ENCODE data around the gene OR10A3. TPM values are rescaled to one million over a fixed set of nuclear protein-coding genes. Genes with fewer than 3 reads are reported as not detected.
A peak's percentile ranks its signal among the peaks of the same experiment; 100 is the strongest.
"Not testable (repeated sequence)": the region's sequence is repeated elsewhere in the genome, so short reads cannot be mapped to it uniquely, and the experiment has no call there.

Gene OR10A3, protein sequence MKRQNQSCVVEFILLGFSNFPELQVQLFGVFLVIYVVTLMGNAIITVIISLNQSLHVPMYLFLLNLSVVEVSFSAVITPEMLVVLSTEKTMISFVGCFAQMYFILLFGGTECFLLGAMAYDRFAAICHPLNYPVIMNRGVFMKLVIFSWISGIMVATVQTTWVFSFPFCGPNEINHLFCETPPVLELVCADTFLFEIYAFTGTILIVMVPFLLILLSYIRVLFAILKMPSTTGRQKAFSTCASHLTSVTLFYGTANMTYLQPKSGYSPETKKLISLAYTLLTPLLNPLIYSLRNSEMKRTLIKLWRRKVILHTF
- not detected for total RNA-seq
- long read RNA-seq = 0 reads

DNA sequence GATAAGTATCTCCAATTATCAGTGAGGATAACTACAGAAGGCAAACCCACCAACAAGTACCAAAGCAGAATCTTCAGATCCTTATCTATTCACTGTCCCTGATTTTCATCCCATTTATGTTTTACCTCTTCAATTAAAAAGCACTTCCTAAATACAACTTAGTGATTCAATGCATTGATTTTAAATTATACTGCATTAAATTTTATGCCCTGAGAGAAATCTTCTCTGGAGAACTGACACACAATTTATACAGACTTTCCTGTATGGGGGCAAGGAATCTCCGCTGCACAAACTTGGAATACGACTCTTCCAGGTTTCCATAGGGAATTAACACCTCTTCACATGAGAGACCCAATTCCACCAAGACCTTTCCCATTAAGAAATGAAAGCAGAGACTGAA lies at the start of gene OR10A3:
Gene OR10A3 (minus strand): TSS at position 101 of the 400 bp plus-strand sequence. CDS start 2,188 bp downstream, outside the sequence.
- intact Hi-C loops (cut with DNase I, micrococcal nuclease) = no loop called here
- no peak for DNase-seq
- ATAC-seq = no peak

DNA sequence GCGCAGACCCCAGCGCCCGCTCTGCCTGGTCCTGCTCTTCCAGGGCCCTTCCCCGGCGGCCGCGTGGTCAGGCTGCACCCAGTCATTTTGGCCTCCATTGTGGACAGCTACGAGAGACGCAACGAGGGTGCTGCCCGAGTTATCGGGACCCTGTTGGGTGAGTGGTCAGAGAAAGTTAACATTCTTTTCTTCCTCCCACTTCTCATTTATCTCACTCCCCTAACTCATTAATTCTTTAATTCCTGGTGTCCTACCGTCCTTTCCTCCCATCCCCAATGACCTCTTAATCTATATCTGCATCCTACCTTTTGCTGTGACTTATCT lies 46.0 kb upstream of the OR10A3 start:
- not testable (repeated sequence) for DNase-seq
- peak; percentile 20 for ATAC-seq
- intact Hi-C loops (cut with DNase I, micrococcal nuclease) = loop anchor here in 1 of 2 donors (2.0 kb wide), 1 partner anchor 95 kb away; no protein-coding TSS in a partner anchor

DNA sequence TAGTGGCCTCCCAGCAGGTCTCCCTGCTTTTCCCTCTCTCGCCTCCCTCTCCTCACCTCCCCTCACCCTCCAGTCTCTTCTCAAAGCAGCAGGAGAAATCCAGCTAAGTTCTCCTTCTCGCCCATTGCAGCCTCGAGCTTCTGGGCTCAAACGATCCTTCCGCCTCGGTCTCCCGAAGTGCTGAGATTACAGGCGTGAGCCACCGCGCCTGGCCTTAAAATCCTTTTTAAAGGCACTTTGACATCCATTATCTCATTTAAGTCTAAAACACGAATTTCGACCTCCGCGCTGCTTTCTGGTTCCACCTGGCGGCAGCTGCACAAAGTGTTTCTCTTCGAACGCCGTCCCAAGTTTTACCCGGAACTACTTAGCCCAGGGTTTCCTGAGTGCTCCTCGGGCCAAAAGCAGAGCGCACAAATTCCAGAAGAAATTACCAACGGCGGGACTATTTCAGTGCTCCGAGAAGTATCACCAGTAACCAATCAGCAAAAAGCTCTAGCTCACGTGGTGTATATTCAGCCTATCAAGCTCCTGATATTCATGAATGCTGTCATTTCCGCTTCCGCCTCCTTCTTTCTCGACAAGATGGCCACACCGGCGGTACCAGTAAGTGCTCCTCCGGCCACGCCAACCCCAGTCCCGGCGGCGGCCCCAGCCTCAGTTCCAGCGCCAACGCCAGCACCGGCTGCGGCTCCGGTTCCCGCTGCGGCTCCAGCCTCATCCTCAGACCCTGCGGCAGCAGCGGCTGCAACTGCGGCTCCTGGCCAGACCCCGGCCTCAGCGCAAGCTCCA lies 45.5 kb upstream of the OR10A3 start, which contains the start of gene EIF3F:
Gene EIF3F (plus strand): TSS at position 570 of the 792 bp plus-strand sequence. CDS start 16 bp downstream, at position 586.
- ATAC-seq (peak; percentile 99), DNase-seq (peak; percentile 86 to 91)
- intact Hi-C loops (cut with DNase I, micrococcal nuclease) = loop anchor here in 1 of 2 donors (2.0 kb wide), 1 partner anchor 94 kb away; no protein-coding TSS in a partner anchor

DNA sequence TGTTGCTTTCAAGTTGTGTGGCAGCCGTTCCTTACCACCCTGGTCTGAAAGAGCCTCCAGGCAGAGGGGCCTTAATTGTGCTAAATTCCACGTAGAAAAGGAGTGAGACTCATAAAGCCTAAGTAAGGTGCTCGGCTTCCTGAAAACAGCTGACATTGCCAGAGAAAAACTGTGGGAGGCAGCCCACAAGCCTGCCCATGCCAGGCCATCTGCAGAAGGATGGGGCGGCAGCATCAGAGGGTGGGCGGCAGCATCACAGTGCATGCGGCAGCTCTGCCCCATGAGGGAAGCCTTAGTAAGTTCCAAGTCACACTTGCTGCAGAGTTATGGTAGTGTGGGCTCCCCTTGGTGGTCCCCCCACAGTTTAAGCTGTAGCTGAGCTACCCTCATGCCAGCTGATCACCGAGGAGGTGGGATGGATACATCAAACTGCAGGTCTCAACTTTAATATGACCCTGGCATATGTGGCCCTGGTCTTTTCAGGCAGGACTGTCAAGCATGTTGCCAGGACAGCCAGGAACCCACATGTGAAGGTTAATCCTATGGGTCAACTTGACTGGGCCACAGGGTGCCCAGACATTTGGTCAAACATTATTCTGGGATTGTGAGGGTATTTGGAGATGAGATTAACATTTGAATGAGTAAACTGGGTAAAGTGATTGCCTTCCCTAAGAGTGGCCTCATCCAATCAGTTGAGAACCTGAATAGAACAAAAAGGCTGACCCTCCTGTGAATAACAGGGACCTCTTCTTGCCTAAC lies 42.5 kb upstream of the OR10A3 start:
- intact Hi-C loops (cut with DNase I, micrococcal nuclease) = no loop called here
- DNase-seq (no peak), ATAC-seq (no peak)

DNA sequence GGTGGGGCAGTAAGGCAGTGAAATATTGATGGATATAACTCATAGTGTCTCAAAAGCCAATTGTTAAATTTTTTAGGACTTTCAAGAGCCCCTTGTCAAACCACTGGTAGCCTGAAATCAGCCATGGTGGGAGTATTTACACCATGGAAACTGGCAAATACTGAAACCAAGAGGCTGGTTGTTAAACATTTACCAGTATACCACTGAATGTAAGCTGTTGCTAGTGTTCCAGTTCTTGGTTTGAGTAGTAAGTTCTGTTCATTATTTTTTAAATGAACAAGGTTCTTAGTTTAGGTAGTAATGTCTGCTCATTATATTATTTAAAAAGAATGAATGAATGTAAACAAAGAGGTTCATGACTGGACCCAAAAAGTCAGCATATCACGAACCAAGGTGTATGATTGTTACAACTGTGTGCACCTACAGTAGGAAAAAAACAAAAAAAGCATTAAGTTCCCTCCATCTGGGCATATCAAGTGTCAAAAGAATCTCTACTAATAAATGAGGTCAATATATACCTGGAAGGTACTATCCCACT lies 41.1 kb upstream of the OR10A3 start:
- DNase-seq (no peak), ATAC-seq (no peak)
- intact Hi-C loops (cut with DNase I, micrococcal nuclease) = no loop called here

DNA sequence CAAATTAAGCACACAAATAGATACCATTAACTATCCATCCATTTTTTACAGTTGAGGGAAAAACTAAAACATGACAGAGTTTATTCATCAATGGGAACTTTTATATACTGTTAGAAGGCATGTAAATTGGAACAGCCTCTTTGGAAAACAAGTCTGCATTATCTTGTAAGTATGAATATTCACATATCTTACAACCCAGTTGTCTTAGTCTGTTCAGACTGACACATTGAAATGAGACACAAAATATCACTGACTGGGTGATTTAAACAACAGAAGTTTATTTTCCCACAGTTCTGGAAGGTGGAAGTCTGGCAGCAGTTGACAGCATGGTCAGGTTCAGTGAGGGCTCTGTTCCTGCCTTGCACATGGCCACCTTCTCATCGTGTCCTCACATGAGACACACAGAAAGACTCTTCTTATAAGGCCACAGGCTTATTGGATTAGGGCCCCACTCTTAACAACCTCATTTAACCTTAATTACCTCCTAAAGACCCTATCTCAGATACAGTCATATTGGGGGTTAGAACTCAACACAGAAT lies 40.2 kb upstream of the OR10A3 start:
- intact Hi-C loops (cut with DNase I, micrococcal nuclease) = no loop called here
- DNase-seq (no peak), ATAC-seq (no peak)

DNA sequence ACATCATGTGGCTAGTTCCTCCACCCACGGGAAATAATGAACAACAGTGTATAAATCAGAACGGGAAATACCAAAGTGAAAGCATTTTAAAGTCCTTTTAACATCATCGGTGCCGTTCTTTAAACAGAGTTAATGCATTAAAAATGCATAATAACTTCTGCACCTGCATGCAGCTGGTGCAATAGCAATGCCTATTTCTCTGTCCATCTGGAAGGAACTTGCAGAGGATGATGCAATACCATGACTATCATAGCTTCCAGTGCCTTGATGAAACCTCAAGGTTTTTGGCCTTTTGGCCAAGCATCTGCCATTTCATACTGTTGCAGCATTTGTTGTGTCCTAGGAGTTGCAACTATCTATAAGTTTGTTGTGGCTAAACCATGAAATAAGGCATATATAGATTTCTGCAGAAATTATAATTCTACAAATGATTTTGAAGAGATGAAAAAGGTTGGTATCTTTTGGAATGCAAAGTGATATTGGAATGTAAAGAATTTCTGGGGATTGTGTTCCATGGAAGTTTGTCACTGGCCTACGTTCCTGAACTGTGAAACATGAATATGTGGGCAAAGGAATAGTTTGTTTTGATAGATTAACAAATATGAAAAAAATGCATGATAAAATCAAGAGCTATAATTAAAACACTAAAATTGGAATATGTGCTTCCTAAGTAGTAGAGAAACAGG lies 35.9 kb upstream of the OR10A3 start:
- intact Hi-C loops (cut with DNase I, micrococcal nuclease) = no loop called here
- ATAC-seq (no peak), DNase-seq (no peak)

DNA sequence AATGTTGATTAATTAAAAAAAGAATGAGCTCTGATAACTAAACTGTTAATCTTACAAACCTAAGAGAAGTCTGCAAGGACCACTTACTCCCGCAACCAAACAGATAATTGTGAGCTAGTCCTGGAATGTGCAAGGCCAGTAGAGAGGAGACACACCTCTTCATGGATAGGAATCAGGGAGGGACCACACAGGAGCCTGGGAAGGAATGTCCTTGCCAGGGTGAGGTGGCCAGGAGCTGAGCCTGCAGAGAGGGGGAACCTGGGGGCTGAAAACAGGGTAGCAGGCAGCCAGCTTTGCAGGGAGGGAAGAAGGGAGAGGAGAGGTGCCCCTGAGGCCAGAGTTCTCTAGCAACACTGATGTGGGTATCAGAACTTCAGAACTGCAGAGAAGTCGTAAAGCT lies 33.2 kb upstream of the OR10A3 start:
- DNase-seq (no peak), ATAC-seq (no peak)
- intact Hi-C loops (cut with DNase I, micrococcal nuclease) = no loop called here

DNA sequence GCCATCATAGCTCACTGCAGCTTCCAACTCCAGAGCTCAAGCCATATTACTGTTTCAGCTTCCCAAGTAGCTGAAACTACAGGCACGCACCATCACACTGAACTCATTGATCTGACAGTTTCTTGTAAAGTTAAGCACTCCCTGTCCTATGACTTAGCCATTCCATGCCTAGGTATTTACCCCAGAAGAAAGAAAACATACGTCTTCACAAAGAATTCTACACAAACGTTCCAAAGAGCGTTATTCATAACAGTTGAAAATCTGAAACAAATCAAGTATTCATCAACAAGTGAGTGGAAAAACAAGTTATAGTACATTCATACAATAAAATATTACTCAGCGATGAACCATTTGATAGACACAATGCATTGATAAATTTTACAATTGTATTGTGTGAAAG lies 31.5 kb upstream of the OR10A3 start:
- no peak for ATAC-seq
- intact Hi-C loops (cut with DNase I, micrococcal nuclease) = no loop called here
- no peak for DNase-seq

DNA sequence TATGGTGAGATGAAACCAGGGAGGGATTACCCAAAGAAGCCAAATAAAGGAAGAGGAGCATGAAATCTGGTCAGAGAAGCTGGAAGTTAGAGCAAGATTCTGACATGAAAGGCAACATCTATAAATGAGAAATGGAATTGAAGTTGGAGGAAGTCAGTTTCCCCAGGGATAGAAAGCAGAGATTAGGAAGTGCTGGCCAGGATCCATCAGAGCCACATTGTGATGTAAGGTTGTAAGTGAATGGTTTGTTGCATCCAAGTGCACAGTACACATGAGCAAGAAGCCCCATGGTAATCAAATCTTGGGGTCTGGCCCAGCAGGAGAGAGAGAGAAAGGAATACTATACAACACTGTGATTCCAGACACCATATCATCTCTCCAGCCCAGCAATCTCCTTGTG lies 30.3 kb upstream of the OR10A3 start:
- ATAC-seq = no peak
- intact Hi-C loops (cut with DNase I, micrococcal nuclease) = no loop called here

DNA sequence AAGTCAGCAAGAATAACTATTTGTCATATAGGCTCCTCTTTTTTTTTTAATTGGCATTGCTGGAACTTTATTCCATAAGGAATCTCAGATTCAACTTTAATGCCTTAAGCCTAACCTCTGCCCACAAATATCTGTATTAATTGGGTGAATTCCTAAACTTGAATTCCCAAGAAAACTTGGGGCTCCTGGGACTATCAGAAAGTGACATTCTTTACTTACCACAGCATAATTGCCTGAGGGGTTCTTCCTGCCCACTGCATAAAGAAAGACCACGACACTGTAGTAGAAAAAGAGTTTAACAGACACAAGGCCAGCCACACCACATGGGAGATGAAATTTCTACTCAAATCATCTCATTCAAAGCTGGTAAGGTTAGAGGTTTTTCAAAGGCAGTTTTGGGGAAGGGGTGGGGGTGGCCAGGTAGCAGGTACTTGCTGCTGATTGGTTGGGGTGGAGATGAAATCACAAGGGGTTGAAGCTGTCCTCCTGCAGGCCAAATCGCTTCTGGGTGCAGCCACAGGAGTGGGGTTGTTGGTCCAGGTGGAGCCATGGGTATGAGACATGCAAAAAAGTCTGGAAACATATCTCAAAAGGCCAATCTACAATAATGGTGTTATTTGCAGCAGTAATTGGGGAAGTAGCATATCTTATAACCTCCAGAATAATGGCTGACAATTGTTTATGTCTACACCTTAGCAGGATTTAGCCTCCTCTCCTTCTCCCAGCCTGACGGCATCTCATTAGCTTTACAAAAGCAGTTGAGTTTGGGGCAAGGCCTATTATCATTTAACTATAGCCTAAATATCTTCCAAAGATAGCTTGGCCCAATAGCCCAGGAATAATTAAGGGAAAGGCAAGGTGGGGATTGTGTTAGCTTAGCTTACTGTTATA lies 28.5 kb upstream of the OR10A3 start:
- ATAC-seq (no peak), DNase-seq (no peak)
- intact Hi-C loops (cut with DNase I, micrococcal nuclease) = no loop called here

More for the DNA sequence above, 30.3 kb upstream of the OR10A3 start:
- DNase-seq = no peak

DNA sequence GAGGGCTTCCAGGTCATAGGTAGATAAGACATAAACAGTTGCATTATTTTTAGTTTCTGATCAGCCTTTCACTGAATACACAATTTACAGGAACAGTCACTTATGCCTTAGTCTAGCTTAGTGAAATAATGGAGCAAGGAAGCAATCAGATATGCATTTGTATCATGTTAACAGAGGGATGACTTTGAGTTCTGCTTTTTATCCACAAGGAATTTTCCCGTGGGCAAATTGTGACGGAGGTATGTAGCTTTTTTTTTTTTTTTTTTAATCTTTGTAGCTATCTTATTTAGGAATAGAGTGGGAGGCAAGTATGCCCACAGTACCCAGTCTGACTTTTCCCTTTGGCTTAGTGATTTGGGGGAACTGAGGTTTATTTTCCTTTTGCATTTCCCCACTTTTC lies 27.2 kb upstream of the OR10A3 start:
- intact Hi-C loops (cut with DNase I, micrococcal nuclease) = no loop called here
- ATAC-seq = no peak
- DNase-seq = no peak

DNA sequence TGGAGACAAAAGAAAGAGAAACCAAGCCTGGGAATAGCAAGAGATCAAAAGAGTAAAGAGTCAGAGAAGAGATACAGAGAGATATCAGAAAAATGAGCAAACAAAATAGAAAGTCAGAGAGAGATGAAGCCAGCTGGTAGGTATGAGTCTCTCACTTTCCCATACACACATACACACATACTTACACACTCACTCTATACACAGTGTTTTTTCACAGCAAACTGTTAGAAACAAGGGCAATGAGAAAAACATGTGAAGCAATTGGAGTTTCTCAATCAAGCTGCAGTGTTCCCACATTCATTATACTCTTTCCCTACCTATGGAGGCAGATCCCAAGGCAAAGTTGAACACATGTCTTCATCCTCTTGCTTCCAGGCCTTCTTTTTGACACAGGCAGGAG lies 26.3 kb upstream of the OR10A3 start:
- no peak for ATAC-seq
- no peak for DNase-seq
- intact Hi-C loops (cut with DNase I, micrococcal nuclease) = no loop called here

DNA sequence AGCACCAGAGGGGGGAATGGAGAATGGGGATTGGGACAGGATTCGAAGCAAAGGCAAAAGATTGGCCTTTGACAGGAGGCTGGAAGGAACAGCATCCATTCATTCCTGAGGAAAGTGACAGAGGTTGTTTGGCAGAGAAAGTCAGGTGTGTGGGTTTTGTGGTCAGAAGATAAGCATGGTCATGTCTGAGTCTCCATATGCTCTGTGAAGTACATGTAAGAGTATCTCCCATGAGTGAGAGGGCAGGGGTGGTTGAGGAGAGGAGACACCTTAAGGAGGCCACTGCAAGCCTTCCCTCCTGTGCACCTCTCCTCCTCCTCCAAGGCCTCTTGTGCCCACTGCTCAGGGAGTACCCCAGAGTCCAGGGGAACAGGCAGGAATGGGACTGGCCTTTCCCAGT lies 25.6 kb upstream of the OR10A3 start:
- no peak for DNase-seq
- intact Hi-C loops (cut with DNase I, micrococcal nuclease) = no loop called here

DNA sequence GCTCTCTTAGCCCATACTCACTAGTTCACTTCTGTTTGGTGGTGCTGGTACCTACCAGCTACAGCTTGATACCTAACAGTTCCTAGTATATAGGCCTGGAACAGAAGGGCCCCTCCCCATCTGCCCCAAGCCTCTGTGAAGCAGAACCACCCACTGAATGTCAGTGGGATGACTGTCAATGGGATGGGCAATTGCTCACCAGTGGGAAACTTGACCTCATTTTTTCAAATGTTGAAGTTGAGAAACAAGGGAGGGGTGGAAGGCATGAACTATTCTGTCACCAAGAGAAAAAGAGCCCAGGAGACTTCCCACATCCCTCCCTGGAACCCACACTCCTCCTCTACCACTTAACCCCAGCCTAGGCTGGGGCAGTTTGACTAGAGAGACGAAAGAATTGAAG lies 23.9 kb upstream of the OR10A3 start, which contains the start of gene NLRP10:
Gene NLRP10 (minus strand): TSS at position 62 of the 400 bp plus-strand sequence. CDS start 1,952 bp downstream, outside the sequence.
- DNase-seq = no peak
- intact Hi-C loops (cut with DNase I, micrococcal nuclease) = no loop called here
- no peak for ATAC-seq

More for the DNA sequence above, 25.6 kb upstream of the OR10A3 start:
- no peak for ATAC-seq

DNA sequence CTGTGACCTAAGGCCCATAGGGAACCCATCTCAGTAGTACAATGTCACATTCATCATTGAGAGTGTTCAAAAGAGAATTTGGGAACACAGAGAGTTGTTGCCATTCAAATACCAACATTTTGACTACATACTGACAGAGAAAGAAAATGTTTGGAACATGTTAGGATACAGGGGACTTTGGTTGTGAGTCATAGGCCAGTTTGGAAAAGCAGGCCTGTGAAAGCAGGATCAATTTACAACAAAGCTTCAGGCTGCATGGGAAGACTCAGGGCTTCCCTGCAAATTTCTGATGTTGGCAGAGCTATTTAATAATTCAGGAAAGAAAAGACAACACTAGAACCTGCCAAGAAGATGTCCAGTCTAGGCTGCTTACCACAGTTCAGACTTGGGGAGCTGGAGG lies 23.4 kb upstream of the OR10A3 start:
- intact Hi-C loops (cut with DNase I, micrococcal nuclease) = no loop called here
- DNase-seq (no peak), ATAC-seq (no peak)

DNA sequence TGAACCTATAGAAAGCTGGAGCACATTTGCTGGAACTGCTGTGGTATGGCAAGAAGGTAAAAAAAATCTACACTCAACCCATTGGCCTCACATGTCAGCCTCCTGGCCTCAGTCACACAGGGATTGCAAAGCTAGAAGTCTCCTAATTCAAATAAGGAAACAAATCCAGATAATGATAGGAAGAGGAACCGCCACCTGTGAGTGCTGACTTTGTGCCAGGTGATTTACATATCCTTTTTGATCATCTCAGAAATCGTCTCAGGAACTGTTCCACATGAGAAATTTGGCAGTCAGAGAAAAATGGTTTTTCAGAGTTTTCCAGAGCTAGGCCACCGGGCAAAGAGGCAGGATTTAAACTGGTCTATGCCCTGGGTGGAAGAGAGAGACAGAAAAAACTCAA lies 22.8 kb upstream of the OR10A3 start:
- DNase-seq (no peak), ATAC-seq (peak; percentile 34)
- intact Hi-C loops (cut with DNase I, micrococcal nuclease) = no loop called here
